IMR-90 (cell line): Measurements from ENCODE around the gene PRDM1. TPM values are rescaled to one million over a fixed set of nuclear protein-coding genes. Genes with fewer than 3 reads are reported as not detected.

ENCODE experiments used
- ATAC-seq: fragments of 200-7000 bp; cut with Tn5 transposase; 2 replicates; pipeline ENCODE4 v1.9.1; 2020; ENCODE audit warnings: low read depth, mild to moderate bottlenecking, moderate library complexity
- BruUV-seq: library from RNA; stranded (reverse); fragments of 400-500 nt; replicated peaks from 2 replicates; lab custom pipeline; 2021; lab: Mats Ljungman, UMichigan
- CTCF ChIA-PET: fragments of 300-600 bp; formaldehyde crosslinking; extraction: SDS; loops from one replicate; lab custom pipeline; 2021; ENCODE audit warnings: antibody characterized with exemption; lab: Yijun Ruan, JAX
- POLR2A ChIA-PET: fragments of 300-600 bp; sonication (Branson Sonifier 250); formaldehyde crosslinking; loops from one replicate; lab custom pipeline; 2022; ENCODE audit warnings: antibody characterized with exemption; ENCODE audit not compliant: unreplicated experiment; lab: Charles Lee
- DNase-seq: peaks from one replicate; pipeline ENCODE4 v3.0.0; 2013
- H2AFZ ChIP-seq: replicated peaks from 2 replicates; pipeline ENCODE3; 2013; ENCODE audit warnings: low read length, mild to moderate bottlenecking; ENCODE audit not compliant: poor library complexity
- H2AK5ac ChIP-seq: 2 replicates; pipeline ENCODE4 v1.6.1; 2013; ENCODE audit warnings: low read depth, low read length, inconsistent platforms
- H2AK9ac ChIP-seq: replicated peaks from 2 replicates; pipeline ENCODE3; 2013; ENCODE audit warnings: mild to moderate bottlenecking, low read depth, low read length, moderate library complexity; ENCODE audit not compliant: poor library complexity
- H2BK120ac ChIP-seq: 2 replicates; pipeline ENCODE4 v1.6.1; 2013; ENCODE audit warnings: low read depth, low read length, inconsistent platforms
- H2BK15ac ChIP-seq: 3 replicates; pipeline ENCODE4 v1.6.1; 2013; ENCODE audit warnings: low read depth, low read length, inconsistent platforms
- H2BK20ac ChIP-seq: 2 replicates; pipeline ENCODE4 v1.6.1; 2013; ENCODE audit warnings: low read depth, mild to moderate bottlenecking, inconsistent platforms, low read length, moderate library complexity
- H2BK5ac ChIP-seq: 2 replicates; pipeline ENCODE4 v1.6.1; 2013; ENCODE audit warnings: mild to moderate bottlenecking, low read depth, low read length, inconsistent platforms; ENCODE audit not compliant: poor library complexity, severe bottlenecking
- H3K14ac ChIP-seq: replicated peaks from 2 replicates; pipeline ENCODE4 v1.6.1; 2013; ENCODE audit warnings: low read depth, low read length, inconsistent platforms
- H3K18ac ChIP-seq: 2 replicates; pipeline ENCODE4 v1.6.1; 2013; ENCODE audit warnings: low read depth, low read length, control low read depth
- H3K23ac ChIP-seq: 2 replicates; pipeline ENCODE4 v1.6.1; 2013; ENCODE audit warnings: low read depth, low read length, inconsistent platforms
- H3K27ac ChIP-seq: 2 replicates; pipeline ENCODE4 v1.5.1; 2013; ENCODE audit warnings: mild to moderate bottlenecking, control low read depth, low read length; ENCODE audit not compliant: insufficient read depth
- H3K27me3 ChIP-seq: 2 replicates; pipeline ENCODE4 v1.6.1; 2013; ENCODE audit warnings: low read length; ENCODE audit not compliant: control insufficient read depth, insufficient read depth
- H3K36me3 ChIP-seq: 2 replicates; pipeline ENCODE4 v1.6.1; 2013; ENCODE audit warnings: low read length, mixed read lengths; ENCODE audit not compliant: control insufficient read depth, insufficient read depth
- H3K4ac ChIP-seq: 2 replicates; pipeline ENCODE4 v1.6.1; 2013; ENCODE audit warnings: low read depth, low read length, inconsistent platforms
- H3K4me1 ChIP-seq: 2 replicates; pipeline ENCODE4 v1.6.1; 2013; ENCODE audit warnings: low read length, mixed read lengths; ENCODE audit not compliant: control insufficient read depth, insufficient read depth
- H3K4me2 ChIP-seq: 2 replicates; pipeline ENCODE4 v1.6.1; 2013; ENCODE audit warnings: low read depth, mild to moderate bottlenecking, control low read depth, low read length, moderate library complexity
- H3K4me3 ChIP-seq: 2 replicates; pipeline ENCODE4 v1.5.1; 2013; ENCODE audit warnings: low read depth, mild to moderate bottlenecking, control low read depth, low read length, moderate library complexity; ENCODE audit not compliant: insufficient read depth
- H3K56ac ChIP-seq: 2 replicates; pipeline ENCODE4 v1.6.1; 2013; ENCODE audit warnings: low read length, inconsistent platforms; ENCODE audit not compliant: insufficient read depth; ENCODE audit errors: extremely low read depth
- H3K79me1 ChIP-seq, 2 experiments: 2 replicates each; pipeline ENCODE4 v1.6.1; 2013; ENCODE audit warnings: low read length in 2 of 2, inconsistent platforms in 1 of 2, low read depth in 1 of 2
- H3K9ac ChIP-seq: 2 replicates; pipeline ENCODE4 v1.6.1; 2013; ENCODE audit warnings: low read depth, low read length, control low read depth
- H3K9me1 ChIP-seq: 2 replicates; pipeline ENCODE4 v1.6.1; 2013; ENCODE audit warnings: low read length, inconsistent platforms; ENCODE audit not compliant: insufficient read depth
- H3K9me3 ChIP-seq: 2 replicates; pipeline ENCODE4 v1.6.1; 2013; ENCODE audit warnings: low read length; ENCODE audit not compliant: control insufficient read depth, insufficient read depth
- H4K20me1 ChIP-seq: 2 replicates; pipeline ENCODE4 v1.6.1; 2013; ENCODE audit warnings: low read length, inconsistent platforms; ENCODE audit not compliant: insufficient read depth
- H4K5ac ChIP-seq: 2 replicates; pipeline ENCODE4 v1.6.1; 2013; ENCODE audit warnings: mild to moderate bottlenecking, low read depth, low read length, control low read depth
- H4K8ac ChIP-seq, 2 experiments: 2 replicates each; pipeline ENCODE4 v1.6.1; 2013; ENCODE audit warnings: low read depth in 2 of 2, low read length in 2 of 2, control low read depth in 1 of 2, inconsistent platforms in 1 of 2
- H4K91ac ChIP-seq: 2 replicates; pipeline ENCODE4 v1.6.1; 2013; ENCODE audit warnings: low read depth, low read length, inconsistent platforms; ENCODE audit not compliant: insufficient read depth
- CEBPB ChIP-seq: IDR thresholded peaks from 2 replicates; pipeline ENCODE4 v1.6.1; 2012; ENCODE audit warnings: low read depth, low read length, improper control_type of control experiment
- FOS ChIP-seq: fragments of 150-350 bp; IDR thresholded peaks from 2 replicates; pipeline ENCODE4 v1.6.1; 2016; ENCODE audit warnings: low read depth, low read length
- MAFK ChIP-seq: IDR thresholded peaks from 2 replicates; pipeline ENCODE4 v1.6.1; 2012; ENCODE audit warnings: low read depth, low read length, improper control_type of control experiment
- RCOR1 ChIP-seq: IDR thresholded peaks from 2 replicates; pipeline ENCODE4 v1.6.1; 2012; ENCODE audit warnings: mild to moderate bottlenecking, low read length, improper control_type of control experiment; ENCODE audit not compliant: insufficient replicate concordance
- RFX5 ChIP-seq: IDR thresholded peaks from 2 replicates; pipeline ENCODE4 v1.8.0; 2012; ENCODE audit warnings: low read depth, mild to moderate bottlenecking, low read length, moderate library complexity
- SMC3 ChIP-seq: fragments of 150-350 bp; IDR thresholded peaks from 2 replicates; pipeline ENCODE4 v1.6.1; 2016; ENCODE audit warnings: low read depth, mild to moderate bottlenecking, antibody characterized with exemption, low read length, moderate library complexity
- WGBS, 2 experiments: methylation state at CpG; one replicate each; pipeline versions ENCODE4 v1.1.5 to v1.1.7; 2013; ENCODE audit warnings: missing lambda C conversion rate in 2 of 2; ENCODE audit not compliant: insufficient read length in 1 of 2; ENCODE audit errors: extremely low coverage in 2 of 2; 5-methylcytosine and 5-hydroxymethylcytosine counted together
- dilution Hi-C: fragments of 300-500 bp; cut with HindIII; formaldehyde crosslinking; loops from one replicate; pipeline ENCODE4 v1.14.3; 2018; ENCODE audit warnings: low sequenced_read_pairs; ENCODE audit not compliant: unreplicated experiment
- in situ Hi-C: fragments of 300-500 bp; cut with MboI; formaldehyde crosslinking; loops from 3 replicates; pipeline ENCODE4 v1.14.3; 2019; ENCODE audit warnings: low sequenced_read_pairs, inconsistent platforms, mixed read lengths
- intact Hi-C: fragments of 100-400 bp; cut with micrococcal nuclease; formaldehyde crosslinking; loops from 2 replicates; pipeline ENCODE4 v1.10.0; 2022
- polyA plus RNA-seq, 3 experiments: library from polyadenylated mRNA; depleted of rRNA; stranded (reverse); fragments of >200 nt; gene quantifications; 2 replicates each; pipeline ENCODE4 v1.2.3, GENCODE V29; 2012; ENCODE audit warnings: low replicate concordance in 1 of 3
- total RNA-seq: library from RNA; depleted of rRNA; stranded (reverse); fragments of >200 nt; gene quantifications from 2 replicates; pipeline ENCODE4 v1.2.3, GENCODE V29; 2012
- TF ChIP-seq, protein P1 (sequence below): fragments of 150-350 bp; IDR thresholded peaks from 2 replicates; pipeline ENCODE4 v1.6.1; 2016; ENCODE audit warnings: low read depth, mild to moderate bottlenecking, low read length, moderate library complexity, borderline replicate concordance
- TF ChIP-seq, protein P2 (sequence below): fragments of 150-350 bp; IDR thresholded peaks from 2 replicates; pipeline ENCODE4 v1.6.1; 2017; ENCODE audit warnings: mild to moderate bottlenecking, antibody characterized with exemption, low read length, low read depth

The PRDM1 gene
- total and polyA plus RNA-seq, 2 of the 4 experiments (the other 2 are of a cell fraction), result 2.3 to 3.0 TPM

GRCh38 chr6:106124437-106125430 is 38.6 kb downstream of the PRDM1 start:
- WGBS, 2 experiments, result 83% methylated on average over 2 of the region's 10 CpGs; no CpG with 5 or more reads in 1 of the 2 experiments
- in situ Hi-C loops (no loop called here), intact Hi-C loops (no loop called here), dilution Hi-C loops (no loop called here)
- no peak overlapping the region for H3K4me3 ChIP-seq
- BruUV-seq, result no TSS peak
- H2AFZ ChIP-seq, result no peak overlapping the region
- no peak overlapping the region for H3K14ac ChIP-seq
- DNase-seq, result no peak
- H3K27me3 ChIP-seq, result no peaks in the 10 kb centered on the region
- no peaks in the 10 kb centered on the region for H3K4me1 ChIP-seq
- H3K27ac ChIP-seq, result no peak overlapping the region
- no peak overlapping the region for H4K5ac ChIP-seq
- H3K9ac ChIP-seq, result no peak overlapping the region
- CTCF ChIA-PET, result interaction anchor here (0.6 kb wide), 1 partner anchor 683 kb away, joined by 3 read pairs; no protein-coding TSS in a partner anchor
- no peak overlapping the region for H4K8ac ChIP-seq
- no peaks in the 10 kb centered on the region for H3K79me1 ChIP-seq
- H2BK20ac ChIP-seq, result no peak overlapping the region
- peaks cover 4% of the 10 kb centered on the region; the same call in 1 of the 2 replicates for H3K9me1 ChIP-seq
- no peak overlapping the region for H2BK15ac ChIP-seq
- H2AK5ac ChIP-seq, result no peak overlapping the region
- H3K36me3 ChIP-seq, result no peaks in the 10 kb centered on the region
- no peak for ATAC-seq
- no peaks in the 10 kb centered on the region for H4K20me1 ChIP-seq
- TF ChIP-seq MAFK, result no peak
- TF ChIP-seq RCOR1, result no peak
- TF ChIP-seq RFX5, result no peak
- TF ChIP-seq, protein P1, sequence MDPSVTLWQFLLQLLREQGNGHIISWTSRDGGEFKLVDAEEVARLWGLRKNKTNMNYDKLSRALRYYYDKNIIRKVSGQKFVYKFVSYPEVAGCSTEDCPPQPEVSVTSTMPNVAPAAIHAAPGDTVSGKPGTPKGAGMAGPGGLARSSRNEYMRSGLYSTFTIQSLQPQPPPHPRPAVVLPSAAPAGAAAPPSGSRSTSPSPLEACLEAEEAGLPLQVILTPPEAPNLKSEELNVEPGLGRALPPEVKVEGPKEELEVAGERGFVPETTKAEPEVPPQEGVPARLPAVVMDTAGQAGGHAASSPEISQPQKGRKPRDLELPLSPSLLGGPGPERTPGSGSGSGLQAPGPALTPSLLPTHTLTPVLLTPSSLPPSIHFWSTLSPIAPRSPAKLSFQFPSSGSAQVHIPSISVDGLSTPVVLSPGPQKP, result no peak
- no peak for TF ChIP-seq FOS
- no peak for TF ChIP-seq CEBPB
- TF ChIP-seq SMC3, result no peak
- TF ChIP-seq, protein P2, sequence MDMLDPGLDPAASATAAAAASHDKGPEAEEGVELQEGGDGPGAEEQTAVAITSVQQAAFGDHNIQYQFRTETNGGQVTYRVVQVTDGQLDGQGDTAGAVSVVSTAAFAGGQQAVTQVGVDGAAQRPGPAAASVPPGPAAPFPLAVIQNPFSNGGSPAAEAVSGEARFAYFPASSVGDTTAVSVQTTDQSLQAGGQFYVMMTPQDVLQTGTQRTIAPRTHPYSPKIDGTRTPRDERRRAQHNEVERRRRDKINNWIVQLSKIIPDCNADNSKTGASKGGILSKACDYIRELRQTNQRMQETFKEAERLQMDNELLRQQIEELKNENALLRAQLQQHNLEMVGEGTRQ, result no peak
- no peak overlapping the region for H4K91ac ChIP-seq
- no peak overlapping the region for H3K56ac ChIP-seq
- H3K4ac ChIP-seq, result no peak overlapping the region
- no peak overlapping the region for H3K18ac ChIP-seq
- H3K4me2 ChIP-seq, result no peak overlapping the region
- no peak overlapping the region for H3K23ac ChIP-seq
- POLR2A ChIA-PET, result no interaction called here
- H2BK120ac ChIP-seq, result no peak overlapping the region
- H2AK9ac ChIP-seq, result no peak overlapping the region
- H3K9me3 ChIP-seq, result no peaks in the 10 kb centered on the region
- H2BK5ac ChIP-seq, result no peak overlapping the region
